T-helper 1 cell treated with Interleukin-12 subunit alpha and Interleukin-12 subunit beta and Interleukin-4 antibody, amounts not matched to agents 30 μg/mL and 1 μg/mL, for 36 hours (primary cell): ENCODE measurements around the gene RTP1.

ENCODE experiments used
- H3K27ac Mint-ChIP-seq: one replicate; pipeline ENCODE4 v1.8.0; 2021; ENCODE audit warnings: mild to moderate bottlenecking, mixed read lengths
- H3K27me3 Mint-ChIP-seq: one replicate; pipeline ENCODE4 v1.8.0; 2021; ENCODE audit warnings: low read depth, mixed read lengths
- H3K36me3 Mint-ChIP-seq: one replicate; pipeline ENCODE4 v1.8.0; 2021; ENCODE audit warnings: low read depth, mixed read lengths
- H3K4me1 Mint-ChIP-seq: one replicate; pipeline ENCODE4 v1.8.0; 2021; ENCODE audit warnings: low read depth, mixed read lengths
- H3K4me3 Mint-ChIP-seq: one replicate; pipeline ENCODE4 v1.8.0; 2021; ENCODE audit warnings: mild to moderate bottlenecking, moderate library complexity, mixed read lengths
- H3K9me3 Mint-ChIP-seq: one replicate; pipeline ENCODE4 v1.8.0; 2021; ENCODE audit warnings: mixed read lengths

RTP1 gene

DNA sequence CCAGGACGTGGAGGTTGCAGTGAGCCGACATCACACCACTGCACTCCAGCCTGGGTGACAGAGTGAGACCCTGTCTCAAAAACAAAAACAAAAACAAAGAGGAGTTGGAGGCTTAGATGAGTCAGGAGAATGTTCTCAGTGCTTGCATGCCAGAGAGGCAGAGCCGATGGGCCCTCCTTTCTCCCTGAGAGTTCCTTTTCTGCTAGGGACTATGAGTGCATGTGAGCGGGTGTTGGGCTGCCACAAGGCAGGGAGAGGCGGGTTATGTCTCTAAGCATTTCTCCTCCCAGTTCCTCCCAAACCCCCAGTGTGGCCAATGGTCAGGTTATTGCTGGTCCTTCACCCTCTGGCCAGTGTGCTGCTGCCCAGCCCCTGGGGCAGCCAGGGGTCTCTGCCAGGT, 45.1 kb downstream of the RTP1 start:
- no peak overlapping the region for H3K27ac Mint-ChIP-seq
- peaks cover 7% of the 10 kb centered on the region for H3K27me3 Mint-ChIP-seq
- H3K36me3 Mint-ChIP-seq = no peaks in the 10 kb centered on the region
- no peaks in the 10 kb centered on the region for H3K9me3 Mint-ChIP-seq
- H3K4me3 Mint-ChIP-seq = no peak overlapping the region
- H3K4me1 Mint-ChIP-seq = peaks cover 4% of the 10 kb centered on the region

DNA sequence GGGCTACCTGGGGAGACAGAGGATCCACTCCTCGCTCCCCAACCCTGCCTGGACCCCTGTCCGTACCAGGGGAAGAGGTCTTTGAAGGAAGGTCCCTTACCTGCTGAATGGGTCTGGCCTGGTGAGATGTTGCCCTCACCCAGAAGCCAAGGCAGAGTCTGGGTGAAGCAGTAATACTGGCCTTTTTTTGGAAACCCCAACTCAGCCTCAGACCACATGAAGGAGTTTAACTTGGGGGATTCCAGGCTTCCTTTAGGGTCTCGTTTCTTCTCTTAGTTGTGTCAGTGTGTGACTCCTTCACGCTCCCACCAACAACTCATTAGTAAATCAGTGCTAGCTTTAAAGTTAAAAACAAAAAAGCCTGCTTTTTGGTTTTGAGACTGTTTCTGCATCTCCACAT, 45.6 kb downstream of the RTP1 start:
- Mint-ChIP-seq H3K27me3 (peaks cover 7% of the 10 kb centered on the region), H3K4me3 (no peak overlapping the region), H3K36me3 (no peaks in the 10 kb centered on the region), H3K4me1 (peaks cover 4% of the 10 kb centered on the region), H3K27ac (no peak overlapping the region), H3K9me3 (no peaks in the 10 kb centered on the region)

DNA sequence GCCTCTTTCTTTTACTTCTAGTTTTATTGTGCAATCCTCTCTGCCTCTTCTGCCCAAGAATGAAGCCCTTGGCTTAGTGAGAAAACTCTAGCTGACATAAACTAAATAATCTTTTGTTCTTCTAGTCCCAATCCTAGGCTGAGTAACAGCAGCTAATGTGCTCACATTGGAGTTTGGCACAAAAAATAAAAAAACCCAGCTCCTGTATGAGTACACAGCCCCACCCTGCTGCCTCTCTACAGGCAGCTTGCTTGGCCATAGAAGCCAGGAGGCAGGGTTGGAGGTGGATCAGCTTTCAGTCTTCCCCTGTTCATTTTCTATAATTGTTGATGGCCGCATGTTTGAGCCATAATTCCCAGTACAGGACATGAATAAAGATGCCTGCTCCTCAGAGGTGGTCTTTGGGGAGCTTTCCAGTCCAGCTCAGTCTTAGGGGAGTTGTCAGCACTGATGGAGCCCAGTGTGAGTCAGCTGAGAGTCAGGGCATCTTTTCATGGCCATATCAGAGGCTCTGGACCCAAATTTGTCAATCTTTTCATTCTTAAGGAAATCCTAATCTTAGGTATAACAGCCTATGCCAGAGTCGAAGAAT, 46.7 kb downstream of the RTP1 start:
- Mint-ChIP-seq H3K36me3 (no peaks in the 10 kb centered on the region), H3K4me3 (no peak overlapping the region), H3K27me3 (peaks cover 12% of the 10 kb centered on the region), H3K9me3 (no peaks in the 10 kb centered on the region), H3K4me1 (peaks cover 4% of the 10 kb centered on the region), H3K27ac (no peak overlapping the region)

DNA sequence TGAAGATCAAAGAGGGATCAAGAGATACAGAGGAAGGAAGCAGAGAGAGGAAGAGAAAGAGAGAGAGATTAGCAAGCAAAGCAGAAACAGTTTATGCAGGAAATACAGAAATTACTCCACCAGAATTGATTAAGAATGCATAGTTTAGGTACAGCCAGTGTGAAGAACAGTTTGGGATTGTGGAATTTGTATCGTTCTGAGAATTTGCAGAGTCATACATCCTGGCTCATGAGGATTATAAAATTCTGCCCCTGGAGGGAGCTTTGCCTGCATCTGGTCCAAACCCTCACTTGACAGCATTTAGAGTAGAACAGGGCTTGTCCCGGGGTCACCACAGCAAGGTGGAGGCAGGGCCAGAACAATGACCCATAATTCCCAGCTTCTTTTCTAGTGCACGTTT, 50.1 kb downstream of the RTP1 start:
- H3K27ac Mint-ChIP-seq = no peak overlapping the region
- H3K9me3 Mint-ChIP-seq = no peaks in the 10 kb centered on the region
- peaks cover 4% of the 10 kb centered on the region for H3K4me1 Mint-ChIP-seq
- peaks cover 12% of the 10 kb centered on the region for H3K27me3 Mint-ChIP-seq
- H3K36me3 Mint-ChIP-seq = no peaks in the 10 kb centered on the region
- no peak overlapping the region for H3K4me3 Mint-ChIP-seq
